MV-4-11 (cell line): ENCODE results near the gene OVCA2.

Experiments
- DNase-seq: peaks from one replicate; lab custom pipeline; 2025; lab: John Stamatoyannopoulos, UW

Gene OVCA2

DNA sequence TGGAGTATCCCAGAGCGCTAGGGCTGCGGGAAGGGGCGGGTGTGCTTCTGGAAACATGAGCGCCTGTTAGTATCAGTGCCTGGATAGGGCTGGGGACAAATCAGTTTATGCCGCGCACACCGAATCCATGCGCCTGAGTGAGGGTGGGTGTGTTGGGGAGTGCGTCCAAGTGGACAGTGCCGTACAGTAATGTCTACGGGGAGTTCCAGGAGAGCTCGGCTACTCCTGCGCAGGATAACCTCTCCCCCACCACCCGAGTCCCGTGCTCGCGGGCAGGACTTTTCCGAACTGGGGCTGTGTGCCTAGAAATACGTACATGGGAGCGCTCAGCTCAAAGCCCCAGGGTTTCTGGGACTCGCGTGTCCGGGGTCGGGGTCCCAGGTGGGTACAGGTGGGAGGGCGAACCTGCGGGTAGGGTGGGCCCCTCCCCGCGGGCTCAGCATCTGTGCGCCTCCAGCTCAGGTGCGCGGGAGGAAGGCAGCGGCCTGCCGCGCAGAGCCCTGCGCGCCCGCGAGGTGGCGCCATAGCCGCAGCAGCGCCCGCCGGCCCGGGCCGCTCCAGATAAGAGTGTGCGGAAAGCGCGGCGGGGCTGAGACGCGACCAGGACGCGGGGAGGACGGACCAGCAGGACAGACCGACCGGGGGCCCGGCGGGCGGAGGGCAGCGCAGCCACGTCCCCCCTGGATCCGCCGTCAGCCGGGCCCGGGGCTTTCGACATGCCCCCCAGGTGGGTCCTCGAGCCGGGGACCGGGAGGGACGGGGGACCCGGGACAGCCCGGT lies 12.9 kb downstream of the OVCA2 start, which contains the start of gene HIC1:
Gene HIC1, plus strand, starts transcription at position 592 of the 780 bp plus-strand sequence. CDS start 1,588 bp downstream, outside the sequence.
- peak; percentile 41 for DNase-seq

DNA sequence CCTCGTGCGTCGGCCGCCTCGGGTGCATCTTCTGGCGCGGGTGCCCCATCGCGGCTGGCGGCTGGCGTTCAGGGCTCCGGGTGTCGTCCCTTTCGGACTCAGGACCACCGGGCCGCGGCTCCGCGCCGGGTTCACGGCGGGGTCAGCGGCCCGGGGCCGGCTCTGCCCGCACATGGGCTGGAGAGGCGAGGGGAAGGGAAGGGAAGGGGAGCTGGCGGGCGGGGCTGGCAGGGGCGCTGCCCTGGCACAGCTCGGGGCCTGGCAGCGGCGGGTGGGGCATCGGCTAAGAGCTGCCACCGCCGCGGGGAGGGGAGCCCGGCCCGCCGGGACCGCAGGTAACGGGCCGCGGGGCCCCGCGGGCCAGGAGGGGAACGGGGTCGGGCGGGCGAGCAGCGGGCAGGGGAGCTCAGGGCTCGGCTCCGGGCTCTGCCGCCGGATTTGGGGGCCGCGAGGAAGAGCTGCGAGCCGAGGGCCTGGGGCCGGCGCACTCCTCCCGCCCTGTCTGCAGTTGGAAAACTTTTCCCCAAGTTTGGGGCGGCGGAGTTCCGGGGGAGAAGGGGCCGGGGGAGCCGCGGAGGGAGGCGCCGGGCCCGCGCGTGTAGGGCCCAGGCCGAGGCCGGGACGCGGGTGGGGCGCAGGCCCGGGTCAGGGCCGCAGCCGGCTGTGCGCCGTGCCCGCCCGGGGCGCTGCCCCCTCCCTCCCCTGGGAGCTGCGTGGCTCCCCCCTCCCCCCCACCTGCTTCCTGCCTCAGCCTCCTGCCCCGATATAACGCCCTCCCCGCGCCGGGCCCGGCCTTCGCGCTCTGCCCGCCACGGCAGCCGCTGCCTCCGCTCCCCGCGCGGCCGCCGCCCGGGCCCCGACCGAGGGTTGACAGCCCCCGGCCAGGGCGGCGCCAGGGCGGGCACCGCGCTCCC lies 13.7 kb downstream of the OVCA2 start:
- no peak for DNase-seq

DNA sequence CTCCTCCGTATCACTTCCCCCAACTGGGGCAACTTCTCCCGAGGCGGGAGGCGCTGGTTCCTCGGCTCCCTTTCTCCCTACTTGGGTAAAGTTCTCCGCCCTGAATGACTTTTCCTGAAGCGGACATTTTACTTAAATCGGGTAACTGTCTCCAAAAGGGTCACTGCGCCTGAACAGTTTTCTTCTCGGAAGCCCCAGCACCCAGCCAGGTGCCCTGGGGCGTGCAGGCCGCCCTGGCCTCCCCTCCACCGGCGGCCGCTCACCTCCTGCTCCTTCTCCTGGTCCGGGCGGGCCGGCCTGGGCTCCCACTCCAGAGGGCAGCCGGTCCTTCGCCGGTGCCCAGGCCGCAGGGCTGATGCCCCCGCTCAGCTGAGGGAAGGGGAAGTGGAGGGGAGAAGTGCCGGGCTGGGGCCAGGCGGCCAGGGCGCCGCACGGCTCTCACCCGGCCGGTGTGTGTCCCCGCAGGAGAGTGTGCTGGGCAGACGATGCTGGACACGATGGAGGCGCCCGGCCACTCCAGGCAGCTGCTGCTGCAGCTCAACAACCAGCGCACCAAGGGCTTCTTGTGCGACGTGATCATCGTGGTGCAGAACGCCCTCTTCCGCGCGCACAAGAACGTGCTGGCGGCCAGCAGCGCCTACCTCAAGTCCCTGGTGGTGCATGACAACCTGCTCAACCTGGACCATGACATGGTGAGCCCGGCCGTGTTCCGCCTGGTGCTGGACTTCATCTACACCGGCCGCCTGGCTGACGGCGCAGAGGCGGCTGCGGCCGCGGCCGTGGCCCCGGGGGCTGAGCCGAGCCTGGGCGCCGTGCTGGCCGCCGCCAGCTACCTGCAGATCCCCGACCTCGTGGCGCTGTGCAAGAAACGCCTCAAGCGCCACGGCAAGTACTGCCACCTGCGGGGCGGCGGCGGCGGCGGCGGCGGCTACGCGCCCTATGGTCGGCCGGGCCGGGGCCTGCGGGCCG lies 14.7 kb downstream of the OVCA2 start:
- peak; percentile 20 for DNase-seq

DNA sequence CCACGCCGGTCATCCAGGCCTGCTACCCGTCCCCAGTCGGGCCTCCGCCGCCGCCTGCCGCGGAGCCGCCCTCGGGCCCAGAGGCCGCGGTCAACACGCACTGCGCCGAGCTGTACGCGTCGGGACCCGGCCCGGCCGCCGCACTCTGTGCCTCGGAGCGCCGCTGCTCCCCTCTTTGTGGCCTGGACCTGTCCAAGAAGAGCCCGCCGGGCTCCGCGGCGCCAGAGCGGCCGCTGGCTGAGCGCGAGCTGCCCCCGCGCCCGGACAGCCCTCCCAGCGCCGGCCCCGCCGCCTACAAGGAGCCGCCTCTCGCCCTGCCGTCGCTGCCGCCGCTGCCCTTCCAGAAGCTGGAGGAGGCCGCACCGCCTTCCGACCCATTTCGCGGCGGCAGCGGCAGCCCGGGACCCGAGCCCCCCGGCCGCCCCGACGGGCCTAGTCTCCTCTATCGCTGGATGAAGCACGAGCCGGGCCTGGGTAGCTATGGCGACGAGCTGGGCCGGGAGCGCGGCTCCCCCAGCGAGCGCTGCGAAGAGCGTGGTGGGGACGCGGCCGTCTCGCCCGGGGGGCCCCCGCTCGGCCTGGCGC lies 15.4 kb downstream of the OVCA2 start:
- no peak for DNase-seq

DNA sequence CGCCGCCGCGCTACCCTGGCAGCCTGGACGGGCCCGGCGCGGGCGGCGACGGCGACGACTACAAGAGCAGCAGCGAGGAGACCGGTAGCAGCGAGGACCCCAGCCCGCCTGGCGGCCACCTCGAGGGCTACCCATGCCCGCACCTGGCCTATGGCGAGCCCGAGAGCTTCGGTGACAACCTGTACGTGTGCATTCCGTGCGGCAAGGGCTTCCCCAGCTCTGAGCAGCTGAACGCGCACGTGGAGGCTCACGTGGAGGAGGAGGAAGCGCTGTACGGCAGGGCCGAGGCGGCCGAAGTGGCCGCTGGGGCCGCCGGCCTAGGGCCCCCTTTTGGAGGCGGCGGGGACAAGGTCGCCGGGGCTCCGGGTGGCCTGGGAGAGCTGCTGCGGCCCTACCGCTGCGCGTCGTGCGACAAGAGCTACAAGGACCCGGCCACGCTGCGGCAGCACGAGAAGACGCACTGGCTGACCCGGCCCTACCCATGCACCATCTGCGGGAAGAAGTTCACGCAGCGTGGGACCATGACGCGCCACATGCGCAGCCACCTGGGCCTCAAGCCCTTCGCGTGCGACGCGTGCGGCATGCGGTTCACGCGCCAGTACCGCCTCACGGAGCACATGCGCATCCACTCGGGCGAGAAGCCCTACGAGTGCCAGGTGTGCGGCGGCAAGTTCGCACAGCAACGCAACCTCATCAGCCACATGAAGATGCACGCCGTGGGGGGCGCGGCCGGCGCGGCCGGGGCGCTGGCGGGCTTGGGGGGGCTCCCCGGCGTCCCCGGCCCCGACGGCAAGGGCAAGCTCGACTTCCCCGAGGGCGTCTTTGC lies 16.2 kb downstream of the OVCA2 start:
- DNase-seq = no peak

DNA sequence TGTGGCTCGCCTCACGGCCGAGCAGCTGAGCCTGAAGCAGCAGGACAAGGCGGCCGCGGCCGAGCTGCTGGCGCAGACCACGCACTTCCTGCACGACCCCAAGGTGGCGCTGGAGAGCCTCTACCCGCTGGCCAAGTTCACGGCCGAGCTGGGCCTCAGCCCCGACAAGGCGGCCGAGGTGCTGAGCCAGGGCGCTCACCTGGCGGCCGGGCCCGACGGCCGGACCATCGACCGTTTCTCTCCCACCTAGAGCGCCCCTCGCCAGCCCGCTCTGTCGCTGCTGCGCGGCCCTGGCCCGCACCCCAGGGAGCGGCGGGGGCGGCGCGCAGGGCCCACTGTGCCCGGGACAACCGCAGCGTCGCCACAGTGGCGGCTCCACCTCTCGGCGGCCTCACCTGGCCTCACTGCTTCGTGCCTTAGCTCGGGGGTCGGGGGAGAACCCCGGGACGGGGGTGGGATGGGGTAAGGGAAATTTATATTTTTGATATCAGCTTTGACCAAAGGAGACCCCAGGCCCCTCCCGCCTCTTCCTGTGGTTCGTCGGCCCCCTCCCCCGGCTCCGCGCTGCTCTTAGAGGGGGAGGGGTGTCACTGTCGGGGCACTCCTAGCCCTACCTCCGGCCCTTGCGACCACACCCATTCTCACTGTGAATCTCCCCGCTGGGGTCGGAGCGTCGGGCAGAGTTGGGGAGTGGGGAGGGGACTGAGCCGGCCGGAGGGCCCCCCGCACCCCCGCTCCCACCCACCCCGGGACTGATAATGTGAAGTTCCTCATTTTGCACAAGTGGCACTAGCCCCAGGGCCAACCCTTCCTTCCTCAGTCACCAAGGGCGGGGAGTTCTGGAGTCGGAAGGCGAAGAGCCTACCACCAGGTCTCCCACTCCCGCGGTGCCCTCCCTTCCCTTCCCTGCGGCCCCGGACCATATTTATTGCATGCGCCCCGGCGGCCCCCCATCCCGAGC lies 17.0 kb downstream of the OVCA2 start:
- peak; percentile 79 for DNase-seq

DNA sequence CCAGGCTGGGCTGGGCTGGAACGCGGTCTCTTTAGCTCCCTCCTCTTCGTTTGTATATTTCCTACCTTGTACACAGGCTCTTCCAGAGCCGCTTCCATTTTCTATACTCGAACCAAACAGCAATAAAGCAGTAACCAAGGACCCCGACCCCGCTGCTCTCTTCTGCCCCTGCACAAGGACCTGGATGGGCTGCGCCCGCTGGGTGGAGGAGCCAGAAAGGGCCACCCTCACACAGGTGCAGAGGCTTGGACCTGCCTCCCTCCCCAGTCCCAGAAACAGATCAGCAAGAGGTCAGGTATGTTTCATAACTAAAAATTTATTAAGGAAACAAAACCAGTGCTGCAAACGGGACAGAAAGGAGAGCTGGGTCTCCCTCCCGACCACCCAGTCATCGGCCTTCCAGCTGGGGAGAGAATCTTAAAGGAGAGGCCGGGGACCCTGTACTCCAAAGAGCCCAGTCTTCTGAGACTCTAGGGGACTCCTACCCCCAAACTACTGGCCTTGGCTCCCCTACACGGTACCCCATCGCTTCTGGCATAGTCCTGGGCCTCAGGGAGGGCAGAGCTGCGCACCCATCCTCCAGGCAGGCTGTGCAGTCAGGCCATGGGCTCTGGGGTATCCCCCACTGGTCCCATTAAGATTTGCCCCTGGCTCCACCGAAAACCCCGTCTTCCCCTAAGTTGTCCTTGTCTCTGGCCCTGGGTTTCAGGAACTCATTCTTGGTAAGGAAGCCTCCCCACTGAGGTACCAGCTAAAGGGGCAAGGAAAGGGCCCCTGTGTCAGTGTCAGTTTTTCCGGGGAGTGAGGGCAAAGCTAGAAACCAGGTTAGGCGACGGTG lies 17.9 kb downstream of the OVCA2 start:
- no peak for DNase-seq

DNA sequence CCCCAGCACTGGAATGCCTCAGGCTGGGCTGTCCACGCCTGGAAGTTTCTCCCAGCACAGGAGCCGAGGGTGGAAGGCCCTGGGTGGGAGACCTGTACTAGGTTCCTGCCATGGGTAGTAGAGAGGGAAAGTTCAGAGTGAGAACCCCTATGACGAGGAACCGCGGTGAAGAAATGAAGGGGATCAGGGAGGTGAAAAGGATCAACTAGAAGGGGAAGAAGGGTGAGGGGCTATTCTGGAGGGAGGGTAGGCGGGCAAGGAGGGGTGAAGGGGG lies 18.5 kb downstream of the OVCA2 start:
- DNase-seq = no peak

DNA sequence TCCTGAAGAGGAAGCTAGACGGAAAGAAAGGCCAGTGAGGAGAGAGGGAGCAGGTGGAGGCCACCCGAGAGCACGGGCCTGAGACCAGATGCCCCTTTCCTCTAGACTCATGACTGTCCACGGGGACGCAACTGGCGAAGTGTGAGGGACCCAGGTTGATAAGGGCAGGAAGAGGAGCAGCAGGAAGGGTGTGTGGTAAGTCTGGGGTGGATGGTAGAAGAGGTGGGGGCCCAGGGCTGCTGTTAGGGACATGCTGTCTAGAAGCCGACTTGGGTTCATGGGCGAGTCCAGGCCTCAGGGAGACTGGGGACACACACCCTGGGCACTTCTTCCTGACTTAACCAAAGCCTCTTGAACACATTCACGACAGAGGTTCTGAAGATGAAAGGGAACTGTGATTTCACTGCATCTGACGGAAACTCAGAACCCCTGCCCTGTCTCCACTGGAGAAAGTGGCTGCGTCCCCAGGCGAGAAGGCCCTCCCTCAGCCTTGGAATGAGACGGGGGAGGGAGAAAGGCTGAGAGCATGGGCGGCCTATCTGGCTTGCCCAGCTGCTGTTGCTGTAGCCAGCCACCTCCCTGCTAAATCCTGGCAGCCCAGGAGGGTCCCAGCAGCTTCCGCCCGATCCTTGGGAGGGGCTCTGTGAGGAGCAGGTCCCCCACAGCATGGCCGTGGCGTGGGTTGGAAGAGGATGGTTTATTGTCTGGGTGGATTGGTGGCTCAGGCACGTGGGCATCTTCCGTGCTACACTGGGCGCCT lies 19.0 kb downstream of the OVCA2 start:
- no peak for DNase-seq

DNA sequence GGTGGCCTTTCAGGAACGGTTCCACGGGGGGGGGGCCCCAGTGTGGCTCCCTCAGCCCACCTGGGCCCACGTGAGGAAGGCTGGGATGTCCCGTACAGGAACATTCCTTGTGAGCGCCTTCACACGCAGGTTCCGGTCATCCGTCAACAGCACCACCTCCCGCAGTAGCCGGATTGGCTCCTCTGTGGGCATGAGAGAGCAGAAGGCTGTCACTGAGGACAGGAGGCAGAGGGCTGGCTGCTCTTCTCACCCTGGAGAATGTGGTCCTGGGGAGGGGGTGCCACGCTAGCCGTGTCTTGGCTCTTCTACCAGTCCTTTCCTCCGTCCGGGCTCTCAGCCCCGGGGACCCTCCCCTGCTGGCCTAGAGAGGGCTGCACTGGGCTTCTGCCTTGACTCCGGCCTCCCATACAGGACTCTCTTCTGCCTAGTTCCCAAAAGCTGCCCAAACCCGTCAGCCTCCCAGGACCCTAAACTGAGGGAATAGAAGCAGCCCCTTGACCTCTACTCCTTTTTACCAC lies 19.7 kb downstream of the OVCA2 start:
- no peak for DNase-seq

DNA sequence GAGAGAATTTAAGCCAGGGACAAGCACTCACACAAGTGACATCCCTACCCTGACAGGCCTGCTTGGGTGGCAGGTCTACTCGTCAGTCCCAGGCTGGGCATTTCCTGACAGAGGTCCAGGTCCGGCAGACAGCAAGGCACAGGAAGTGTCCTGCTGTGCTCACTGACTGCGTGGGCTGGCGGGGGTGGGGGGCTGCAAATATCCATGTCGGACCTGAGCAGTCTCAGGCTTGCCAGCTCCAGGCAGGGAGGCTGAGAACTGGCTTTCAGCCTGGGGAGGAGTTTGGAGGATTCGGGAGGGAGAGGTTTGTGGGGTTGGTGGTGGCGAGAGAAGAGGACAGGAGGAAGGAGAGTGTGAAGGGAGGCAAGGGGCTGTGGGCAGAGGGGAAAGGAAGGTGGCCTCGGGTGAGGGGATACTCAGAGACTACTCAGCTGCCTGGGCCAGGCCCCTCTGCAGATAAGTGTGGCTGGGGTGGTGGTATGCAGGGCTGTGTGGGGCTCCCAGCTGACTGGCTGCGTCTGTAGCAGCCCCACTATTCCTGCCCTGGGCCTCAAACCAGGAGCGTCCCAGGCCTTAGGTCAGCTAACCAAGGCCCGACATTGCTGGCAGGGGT lies 20.9 kb downstream of the OVCA2 start:
- no peak for DNase-seq

DNA sequence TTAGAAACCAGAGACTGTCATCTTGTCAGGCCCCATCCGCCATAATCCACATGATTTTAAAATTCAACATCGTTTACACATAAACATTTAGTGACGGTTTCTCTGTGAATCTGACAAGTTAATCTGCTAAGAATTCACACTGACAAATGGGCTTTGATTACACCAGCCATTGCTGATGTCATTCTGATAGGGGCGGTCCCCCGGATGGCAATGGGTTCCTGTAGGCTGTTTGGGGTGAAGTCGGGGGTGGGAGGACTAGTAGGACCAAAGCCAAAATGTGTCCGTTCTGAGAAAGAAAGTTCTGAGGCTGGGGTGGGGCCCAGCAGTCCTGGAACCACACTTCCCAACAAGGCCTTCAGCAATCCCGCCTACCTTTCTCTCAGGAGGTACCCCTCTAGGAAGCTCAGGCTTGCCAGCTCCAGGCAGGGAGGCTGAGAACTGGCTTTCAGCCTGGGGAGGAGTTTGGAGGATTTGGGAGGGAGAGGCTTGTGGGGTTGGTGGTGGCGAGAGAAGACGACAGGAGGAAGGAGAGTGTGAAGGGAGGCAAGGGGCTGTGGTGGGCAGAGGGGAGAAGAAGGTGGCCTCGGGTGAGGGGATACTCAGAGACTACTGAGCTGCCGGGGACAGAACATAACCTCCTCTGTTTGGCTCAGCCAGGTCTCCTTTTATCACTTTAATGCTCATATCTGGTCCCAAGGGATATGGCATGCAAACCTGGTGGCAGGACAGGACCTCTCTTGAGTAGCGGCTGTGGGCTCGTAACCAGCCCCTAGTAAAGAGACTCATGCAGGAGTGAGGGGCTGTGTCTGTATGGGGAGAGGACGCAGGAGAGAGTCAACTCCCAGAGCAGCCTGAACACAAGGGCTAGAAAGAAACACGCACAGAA lies 21.7 kb downstream of the OVCA2 start:
- DNase-seq = no peak

DNA sequence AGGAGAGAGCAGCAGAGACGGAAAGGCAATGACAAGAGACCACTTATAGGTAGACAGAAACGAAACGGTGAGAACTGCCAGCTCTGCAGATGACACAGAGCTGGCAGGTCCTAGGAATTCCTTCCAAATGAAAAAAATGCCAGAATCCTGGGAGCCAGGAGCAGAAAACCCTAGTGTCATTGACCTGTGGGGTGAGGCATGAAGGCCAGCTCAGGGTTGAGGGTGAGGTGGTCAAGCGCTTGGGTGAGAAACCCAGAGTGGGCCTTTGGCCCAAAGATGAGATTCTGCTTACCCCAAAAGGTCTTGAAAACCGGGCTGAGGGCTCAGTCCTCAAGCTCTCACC lies 22.3 kb downstream of the OVCA2 start:
- no peak for DNase-seq

DNA sequence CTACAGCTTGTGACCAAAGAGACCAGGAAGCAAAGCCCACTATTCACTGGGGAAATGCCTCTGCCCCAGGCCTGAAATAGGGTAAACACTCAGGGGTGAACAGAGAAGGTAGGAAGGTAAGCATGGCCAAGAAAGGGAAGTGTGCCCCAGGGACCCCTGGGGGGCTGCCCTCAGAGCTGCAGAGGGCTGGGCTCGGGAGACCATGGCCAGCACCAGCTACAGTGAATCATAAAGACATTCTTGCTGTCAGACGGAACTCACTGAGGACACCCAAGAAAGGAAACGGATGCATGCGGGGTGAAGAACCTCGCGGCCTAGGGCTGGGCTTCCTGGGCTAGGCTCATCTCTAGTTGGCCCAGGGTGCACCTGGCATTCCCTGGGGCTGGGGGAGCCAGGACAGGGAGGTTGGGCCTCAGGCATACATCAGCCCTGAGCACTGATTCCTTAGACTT lies 22.7 kb downstream of the OVCA2 start:
- DNase-seq = no peak

DNA sequence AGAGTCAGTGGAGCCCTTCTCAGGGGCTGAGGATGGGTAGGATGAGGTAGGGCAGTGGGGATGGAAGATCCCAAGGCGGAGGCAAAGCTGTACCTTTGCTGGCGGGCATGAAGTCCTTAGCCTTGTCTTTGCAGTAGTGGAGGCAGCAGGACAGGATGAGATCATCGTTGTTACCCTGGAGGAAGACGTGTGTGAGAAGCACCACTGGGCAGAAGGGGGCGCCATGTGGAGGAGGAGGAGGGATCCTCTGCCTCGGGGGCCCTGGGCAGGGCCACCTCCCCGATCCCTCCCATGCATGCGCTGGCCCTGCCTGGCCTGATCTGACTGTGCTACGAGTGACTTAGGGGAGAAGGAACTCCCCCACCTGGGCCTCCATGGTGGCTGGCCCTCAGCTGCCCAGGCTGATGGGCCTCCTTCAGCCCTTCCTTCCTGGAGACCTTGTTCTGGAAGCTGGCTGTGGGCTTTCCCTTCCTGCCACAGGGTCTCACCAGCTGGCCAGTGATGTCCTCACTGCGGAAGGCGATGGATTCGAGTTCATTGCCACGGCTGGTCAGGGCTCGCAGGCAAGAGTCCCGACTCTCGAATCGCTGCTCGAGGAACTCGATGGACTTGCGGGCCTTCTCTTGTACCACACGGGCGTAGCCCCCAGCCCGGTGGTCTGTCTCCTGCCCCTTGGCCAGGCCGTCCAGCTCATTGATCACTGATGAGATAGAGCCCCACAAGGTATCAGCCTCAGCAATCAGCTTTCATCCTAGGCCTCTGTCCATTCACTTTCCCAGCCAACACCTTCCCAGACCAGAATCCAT lies 23.4 kb downstream of the OVCA2 start:
- peak; percentile 42 for DNase-seq
